Esophagus muscularis mucosa (tissue), 4 donors: Measurements from ENCODE around the gene FER. TPM values are rescaled to one million over a fixed set of nuclear protein-coding genes. Genes with fewer than 3 reads are reported as not detected.

Source experiments
- DNase-seq: peaks from one replicate; pipeline ENCODE4 v3.0.0-alpha.2; 2017; ENCODE audit errors: extremely low spot score
- H3K27ac ChIP-seq, 4 donors: fragments of 200-600 bp; sonication (generic); replicated peaks in 1 of 4; 1 replicate in 3 of 4; 2 replicates in 1 of 4; pipeline ENCODE4 v1.5.1; 2016 to 2019; ENCODE audit warnings: mild to moderate bottlenecking in 1 of 4
- H3K27me3 ChIP-seq, 4 donors: fragments of 200-600 bp; sonication (generic); one replicate each; pipeline versions ENCODE4 v1.5.1 to v1.6.0; 2016 to 2019
- H3K36me3 ChIP-seq, 4 donors: fragments of 200-600 bp; sonication (generic); one replicate each; pipeline ENCODE4 v1.5.1; 2016 to 2019
- H3K4me1 ChIP-seq, 4 donors: fragments of 200-600 bp; sonication (generic); one replicate each; pipeline ENCODE4 v1.5.1; 2016 to 2019
- H3K4me3 ChIP-seq, 4 donors: fragments of 200-600 bp; sonication (generic); 1 replicate in 2 of 4; 2 replicates in 2 of 4; pipeline ENCODE4 v1.5.1; 2016 to 2019; ENCODE audit warnings: mild to moderate bottlenecking in 4 of 4, moderate library complexity in 1 of 4
- H3K9me3 ChIP-seq, 4 donors: fragments of 200-600 bp; sonication (generic); 1 replicate in 3 of 4; 2 replicates in 1 of 4; pipeline ENCODE4 v1.5.1; 2016 to 2019
- EP300 ChIP-seq: sonication (generic); formaldehyde crosslinking; IDR thresholded peaks from one replicate; pipeline ENCODE4 v1.6.1; 2017; ENCODE audit warnings: antibody characterized with exemption
- POLR2A ChIP-seq: fragments of 450-650 bp; IDR thresholded peaks from one replicate; pipeline ENCODE4 v1.6.1; 2017; ENCODE audit warnings: antibody characterized with exemption, moderate library complexity, mild to moderate bottlenecking, low read depth
- POLR2AphosphoS5 ChIP-seq, 2 donors: sonication (generic); formaldehyde crosslinking; IDR thresholded peaks; one replicate each; pipeline ENCODE4 v1.6.1; 2017; ENCODE audit warnings: antibody characterized with exemption in 2 of 2
- WGBS: methylation state at CpG from one replicate; pipeline ENCODE4 v1.1.5; 2018; 5-methylcytosine and 5-hydroxymethylcytosine counted together
- intact Hi-C: fragments of 100-400 bp; cut with DNase I; formaldehyde crosslinking; loops from one replicate; pipeline ENCODE4 v1.15.1; 2023
- total RNA-seq, 4 donors: library from RNA; depleted of rRNA; stranded (reverse); fragments of >200 nt; gene quantifications; one replicate each; pipeline versions ENCODE4 v1.1.0 to v1.2.1, GENCODE V29; 2016
- TF ChIP-seq, protein P1 (sequence below), 3 experiments: fragments of 200-600 bp in 2 of 3; fragments of 450-650 bp in 1 of 3; sonication (generic) in 2 of 3; IDR thresholded peaks; one replicate each; pipeline ENCODE4 v1.5.1; 2017 to 2019; ENCODE audit warnings: antibody characterized with exemption in 3 of 3, mild to moderate bottlenecking in 2 of 3, moderate library complexity in 1 of 3

FER gene
- total RNA-seq, 4 donors from 2014 or later, result 17.6 to 32.8 (median 25.4) TPM

DNA sequence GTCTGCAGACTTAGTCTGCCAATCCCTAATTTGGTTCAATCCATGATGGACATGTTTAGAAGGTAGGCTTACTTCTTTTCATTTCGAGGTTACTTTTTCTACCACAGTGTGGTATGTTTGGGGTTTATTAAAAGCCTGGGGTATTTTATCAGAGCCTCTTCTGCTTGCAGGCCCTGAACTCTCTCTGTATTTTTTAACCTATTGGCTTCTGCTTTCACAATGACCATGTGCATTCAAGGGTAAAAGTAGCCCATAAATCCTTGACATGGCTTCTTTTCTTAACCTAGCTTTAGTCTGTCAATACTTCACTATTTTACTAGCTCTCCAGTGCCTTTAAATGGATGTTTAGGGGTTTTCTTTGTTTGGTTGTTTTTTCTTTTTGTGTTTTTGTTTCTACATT, 286.6 kb downstream of the FER start:
- TF ChIP-seq, protein P1, sequence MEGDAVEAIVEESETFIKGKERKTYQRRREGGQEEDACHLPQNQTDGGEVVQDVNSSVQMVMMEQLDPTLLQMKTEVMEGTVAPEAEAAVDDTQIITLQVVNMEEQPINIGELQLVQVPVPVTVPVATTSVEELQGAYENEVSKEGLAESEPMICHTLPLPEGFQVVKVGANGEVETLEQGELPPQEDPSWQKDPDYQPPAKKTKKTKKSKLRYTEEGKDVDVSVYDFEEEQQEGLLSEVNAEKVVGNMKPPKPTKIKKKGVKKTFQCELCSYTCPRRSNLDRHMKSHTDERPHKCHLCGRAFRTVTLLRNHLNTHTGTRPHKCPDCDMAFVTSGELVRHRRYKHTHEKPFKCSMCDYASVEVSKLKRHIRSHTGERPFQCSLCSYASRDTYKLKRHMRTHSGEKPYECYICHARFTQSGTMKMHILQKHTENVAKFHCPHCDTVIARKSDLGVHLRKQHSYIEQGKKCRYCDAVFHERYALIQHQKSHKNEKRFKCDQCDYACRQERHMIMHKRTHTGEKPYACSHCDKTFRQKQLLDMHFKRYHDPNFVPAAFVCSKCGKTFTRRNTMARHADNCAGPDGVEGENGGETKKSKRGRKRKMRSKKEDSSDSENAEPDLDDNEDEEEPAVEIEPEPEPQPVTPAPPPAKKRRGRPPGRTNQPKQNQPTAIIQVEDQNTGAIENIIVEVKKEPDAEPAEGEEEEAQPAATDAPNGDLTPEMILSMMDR (IDR thresholded peaks at IDR 0.05), result no peak
- TF ChIP-seq POLR2AphosphoS5 (IDR thresholded peaks at IDR 0.05) (no peak), POLR2A (no peak), EP300 (no peak)
- intact Hi-C loops, result no loop called here
- Histone ChIP-seq H3K27ac (no peak overlapping the region), H3K4me1 (no peaks in the 10 kb centered on the region), H3K36me3 (no peaks in the 10 kb centered on the region), H3K4me3 (no peak overlapping the region), H3K9me3 (no peaks in the 10 kb centered on the region), H3K27me3 (no peaks in the 10 kb centered on the region)
- no peak for DNase-seq
- 100% methylated on average over 1 of the region's 1 CpG for WGBS

DNA sequence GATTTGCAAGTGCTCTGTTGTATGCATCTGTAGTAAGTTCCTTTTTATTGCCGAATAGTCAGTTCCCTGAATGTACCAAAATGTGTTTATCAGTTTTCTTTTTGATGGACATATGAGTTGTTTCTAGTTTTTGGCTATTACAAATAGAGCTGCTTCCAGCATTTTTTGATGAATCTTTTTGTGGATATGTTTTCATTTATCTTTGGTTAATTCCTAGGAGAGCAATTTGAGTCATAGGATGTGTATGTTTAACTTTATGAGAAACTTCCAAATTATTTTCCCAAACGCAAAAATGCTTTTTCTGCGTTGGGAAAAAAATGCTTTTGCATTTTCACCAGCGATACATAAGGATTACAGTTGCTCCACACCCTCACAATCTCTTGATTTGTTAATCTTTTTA, 287.7 kb downstream of the FER start:
- Histone ChIP-seq H3K36me3 (no peaks in the 10 kb centered on the region), H3K4me1 (no peaks in the 10 kb centered on the region), H3K27ac (no peak overlapping the region), H3K9me3 (no peaks in the 10 kb centered on the region), H3K4me3 (no peak overlapping the region), H3K27me3 (no peaks in the 10 kb centered on the region)
- no peak for TF ChIP-seq EP300
- TF ChIP-seq, protein P1 (IDR thresholded peaks at IDR 0.05), result no peak
- no peak for TF ChIP-seq POLR2AphosphoS5 (IDR thresholded peaks at IDR 0.05)
- no peak for TF ChIP-seq POLR2A
- 77% methylated on average over 4 of the region's 4 CpGs for WGBS
- intact Hi-C loops, result no loop called here
- no peak for DNase-seq

DNA sequence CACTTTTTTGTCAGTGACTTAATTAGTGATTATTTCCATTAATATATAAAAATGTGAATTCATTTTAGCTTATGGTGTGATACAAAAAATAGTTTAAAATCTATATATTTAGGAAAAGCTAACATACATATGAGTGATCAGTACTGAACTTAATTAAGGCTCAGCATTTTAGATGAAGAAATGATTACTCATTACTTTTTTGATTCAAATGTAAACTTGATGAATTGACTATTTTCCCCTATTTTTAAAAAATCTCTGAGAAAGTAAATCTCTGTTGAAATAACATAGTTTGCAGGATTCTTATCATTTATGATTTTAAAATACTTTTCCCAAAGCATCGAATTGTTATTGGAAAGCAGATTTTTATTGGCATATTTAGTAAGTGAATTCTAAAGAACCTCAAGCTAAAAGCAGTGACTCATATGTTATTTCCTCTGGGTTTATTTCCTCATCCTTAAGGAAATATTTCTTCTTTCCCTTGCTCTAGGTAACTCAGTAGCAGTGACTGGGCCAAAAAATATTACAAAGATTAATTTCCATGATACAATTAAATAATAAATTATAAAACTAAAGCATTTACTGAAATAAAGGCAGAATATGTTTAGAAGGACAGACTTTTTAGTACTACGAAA, 290.6 kb downstream of the FER start:
- no peak for DNase-seq
- H3K27me3 ChIP-seq, result no peaks in the 10 kb centered on the region
- TF ChIP-seq POLR2AphosphoS5 (IDR thresholded peaks at IDR 0.05) (no peak), POLR2A (no peak), EP300 (no peak)
- TF ChIP-seq, protein P1 (IDR thresholded peaks at IDR 0.05), result no peak
- no peak overlapping the region for H3K27ac ChIP-seq
- H3K4me1 ChIP-seq, result no peaks in the 10 kb centered on the region
- H3K4me3 ChIP-seq, result no peak overlapping the region
- H3K9me3 ChIP-seq, result no peaks in the 10 kb centered on the region
- intact Hi-C loops, result no loop called here
- no peaks in the 10 kb centered on the region for H3K36me3 ChIP-seq
- WGBS, result 93% methylated on average over 2 of the region's 2 CpGs

DNA sequence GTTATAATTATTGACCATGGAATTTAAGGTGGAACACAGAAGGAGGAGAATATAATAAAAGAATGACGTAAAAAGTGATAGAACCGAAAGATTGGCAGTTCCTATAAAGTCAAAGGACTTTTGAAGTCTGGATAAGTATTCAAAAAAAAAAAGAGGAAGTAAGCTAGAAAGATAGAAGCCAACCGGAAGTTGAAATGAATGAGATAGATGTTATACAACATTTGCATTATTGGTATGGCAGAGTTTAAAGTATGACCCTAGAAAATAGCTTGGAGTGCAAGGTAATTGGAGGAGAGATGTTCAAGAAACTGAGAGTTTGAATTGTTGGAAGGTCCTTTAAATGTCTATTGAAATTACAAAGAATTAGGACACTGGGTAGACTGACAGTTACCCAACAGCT, 293.6 kb downstream of the FER start:
- H3K4me3 ChIP-seq, result no peak overlapping the region
- no peaks in the 10 kb centered on the region for H3K36me3 ChIP-seq
- WGBS, result 80% methylated on average over 3 of the region's 3 CpGs
- no peaks in the 10 kb centered on the region for H3K27me3 ChIP-seq
- TF ChIP-seq, protein P1 (IDR thresholded peaks at IDR 0.05), result no peak
- TF ChIP-seq POLR2A (no peak), POLR2AphosphoS5 (IDR thresholded peaks at IDR 0.05) (no peak), EP300 (no peak)
- no peak overlapping the region for H3K27ac ChIP-seq
- intact Hi-C loops, result no loop called here
- DNase-seq, result no peak
- no peaks in the 10 kb centered on the region for H3K9me3 ChIP-seq
- H3K4me1 ChIP-seq, result no peaks in the 10 kb centered on the region

DNA sequence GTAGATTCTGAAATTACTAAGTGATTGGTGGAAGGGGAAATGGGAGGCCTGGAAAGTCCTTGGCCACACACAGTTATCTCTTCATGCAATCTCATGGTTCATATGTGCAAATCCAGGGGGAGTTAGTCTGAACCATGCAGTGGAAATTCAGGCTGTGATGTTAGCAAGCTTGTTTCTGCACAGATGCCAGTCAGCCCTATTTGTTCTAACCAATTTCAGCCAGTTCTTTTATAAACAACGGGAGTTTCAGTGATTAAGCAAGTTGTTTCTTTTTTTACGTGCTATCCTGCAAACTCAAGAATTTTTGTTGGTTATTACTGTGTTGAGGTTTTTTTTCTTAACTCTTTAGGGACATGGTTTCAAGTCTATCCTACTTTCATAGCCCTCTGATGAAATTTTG, 298.0 kb downstream of the FER start:
- 50% methylated on average over 2 of the region's 2 CpGs for WGBS
- Histone ChIP-seq H3K9me3 (no peaks in the 10 kb centered on the region), H3K4me3 (no peak overlapping the region), H3K4me1 (no peaks in the 10 kb centered on the region), H3K27ac (no peak overlapping the region), H3K36me3 (peaks cover 0 to 7% (median 0%) of the 10 kb centered on the region in 4 donors), H3K27me3 (no peaks in the 10 kb centered on the region)
- no peak for DNase-seq
- intact Hi-C loops, result no loop called here
- TF ChIP-seq, protein P1 (IDR thresholded peaks at IDR 0.05), result no peak
- TF ChIP-seq EP300 (no peak), POLR2AphosphoS5 (IDR thresholded peaks at IDR 0.05) (no peak), POLR2A (no peak)
